H9 (cell line): Measurements from ENCODE around the gene CIDEC. TPM values are rescaled to one million over a fixed set of nuclear protein-coding genes. Genes with fewer than 3 reads are reported as not detected.

Experiments used
- DNase-seq: peaks from one replicate; pipeline ENCODE4 v3.0.0-alpha.2; 2017
- H2AFZ ChIP-seq: one replicate; pipeline ENCODE4 v1.6.1; 2013; ENCODE audit warnings: mild to moderate bottlenecking, low read length, control low read depth, moderate library complexity
- H2AK5ac ChIP-seq: 2 replicates; pipeline ENCODE4 v1.6.1; 2013; ENCODE audit warnings: low read length, control low read depth, mixed read lengths; ENCODE audit not compliant: insufficient read length
- H2BK120ac ChIP-seq: one replicate; pipeline ENCODE4 v1.6.1; 2013; ENCODE audit warnings: low read depth, mild to moderate bottlenecking, low read length, control low read depth, inconsistent platforms; ENCODE audit not compliant: poor library complexity, severe bottlenecking
- H2BK12ac ChIP-seq: 2 replicates; pipeline ENCODE4 v1.6.1; 2013; ENCODE audit warnings: low read length, control low read depth, mixed read lengths, low read depth; ENCODE audit not compliant: insufficient read length
- H2BK15ac ChIP-seq: 2 replicates; pipeline ENCODE4 v1.6.1; 2013; ENCODE audit warnings: low read depth, low read length, control low read depth
- H2BK20ac ChIP-seq: one replicate; pipeline ENCODE4 v1.6.1; 2013; ENCODE audit warnings: low read depth, mild to moderate bottlenecking, low read length, control low read depth, inconsistent platforms; ENCODE audit not compliant: poor library complexity, severe bottlenecking
- H2BK5ac ChIP-seq: 2 replicates; pipeline ENCODE4 v1.6.1; 2013; ENCODE audit warnings: low read length, control low read depth, mixed read lengths; ENCODE audit not compliant: insufficient read length
- H3K14ac ChIP-seq: 2 replicates; pipeline ENCODE4 v1.6.1; 2013; ENCODE audit warnings: low read length, control low read depth; ENCODE audit not compliant: insufficient read depth
- H3K18ac ChIP-seq: 2 replicates; pipeline ENCODE4 v1.6.1; 2013; ENCODE audit warnings: low read depth, mild to moderate bottlenecking, mixed read lengths, low read length, control low read depth; ENCODE audit not compliant: insufficient read length
- H3K23ac ChIP-seq: 2 replicates; pipeline ENCODE4 v1.6.1; 2013; ENCODE audit warnings: low read length, control low read depth, mixed read lengths, low read depth; ENCODE audit not compliant: insufficient read length
- H3K23me2 ChIP-seq: 2 replicates; pipeline ENCODE4 v1.6.1; 2013; ENCODE audit warnings: low read depth, mild to moderate bottlenecking, mixed read lengths, low read length, control low read depth; ENCODE audit not compliant: insufficient read length, poor library complexity, severe bottlenecking
- H3K27ac ChIP-seq: 2 replicates; pipeline ENCODE4 v1.5.1; 2013; ENCODE audit warnings: low read length, control low read depth, mixed read lengths, low read depth; ENCODE audit not compliant: insufficient read length
- H3K27me3 ChIP-seq: 2 replicates; pipeline ENCODE4 v1.6.1; 2013; ENCODE audit warnings: low read length, control low read depth, inconsistent platforms; ENCODE audit not compliant: insufficient read depth
- H3K4ac ChIP-seq: 2 replicates; pipeline ENCODE4 v1.6.1; 2013; ENCODE audit warnings: low read depth, mild to moderate bottlenecking, control low read depth, inconsistent platforms, low read length, moderate library complexity
- H3K4me1 ChIP-seq: 2 replicates; pipeline ENCODE4 v1.6.1; 2013; ENCODE audit warnings: low read length, control low read depth, inconsistent platforms; ENCODE audit not compliant: insufficient read depth
- H3K4me2 ChIP-seq: 2 replicates; pipeline ENCODE4 v1.6.1; 2013; ENCODE audit warnings: low read length, control low read depth, mixed read lengths; ENCODE audit not compliant: insufficient read length, insufficient read depth
- H3K56ac ChIP-seq: 2 replicates; pipeline ENCODE4 v1.6.1; 2013; ENCODE audit warnings: low read depth, mild to moderate bottlenecking, mixed read lengths, low read length, control low read depth; ENCODE audit not compliant: insufficient read length
- H3K79me1 ChIP-seq: 2 replicates; pipeline ENCODE4 v1.6.1; 2013; ENCODE audit warnings: low read depth, mild to moderate bottlenecking, moderate library complexity, low read length, control low read depth, inconsistent platforms; ENCODE audit not compliant: insufficient read depth, poor library complexity, severe bottlenecking
- H3K79me2 ChIP-seq: 2 replicates; pipeline ENCODE4 v1.6.1; 2013; ENCODE audit warnings: low read length, control low read depth, inconsistent platforms; ENCODE audit not compliant: insufficient read depth
- H3K9ac ChIP-seq: 2 replicates; pipeline ENCODE4 v1.6.1; 2013; ENCODE audit warnings: low read length, control low read depth, mixed read lengths; ENCODE audit not compliant: insufficient read length; ENCODE audit errors: extremely low read depth
- H3K9me3 ChIP-seq: one replicate; pipeline ENCODE4 v1.6.1; 2013; ENCODE audit warnings: low read depth, low read length, inconsistent platforms; ENCODE audit not compliant: control insufficient read depth
- H3T11ph ChIP-seq: one replicate; pipeline ENCODE4 v1.6.1; 2013; ENCODE audit warnings: mild to moderate bottlenecking, low read length, control low read depth, inconsistent platforms
- H4K20me1 ChIP-seq: one replicate; pipeline ENCODE4 v1.6.1; 2013; ENCODE audit not compliant: control insufficient read depth, insufficient read length, insufficient read depth
- H4K5ac ChIP-seq: 2 replicates; pipeline ENCODE4 v1.6.1; 2013; ENCODE audit warnings: low read depth, mild to moderate bottlenecking, mixed read lengths, low read length, control low read depth; ENCODE audit not compliant: insufficient read length
- H4K8ac ChIP-seq: replicated peaks from 2 replicates; pipeline ENCODE4 v1.6.1; 2013; ENCODE audit warnings: low read length, control low read depth, mixed read lengths, low read depth; ENCODE audit not compliant: insufficient read length
- H4K91ac ChIP-seq: 2 replicates; pipeline ENCODE4 v1.6.1; 2013; ENCODE audit warnings: low read depth, mild to moderate bottlenecking, moderate library complexity, mixed read lengths, low read length, control low read depth; ENCODE audit not compliant: insufficient read length
- H3K27ac Mint-ChIP-seq, 3 experiments: 2 replicates in 2 of 3; 3 replicates in 1 of 3; pipeline ENCODE4 v1.8.0; 2020 to 2021; ENCODE audit warnings: mixed read lengths in 3 of 3, mild to moderate bottlenecking in 1 of 3, moderate library complexity in 1 of 3
- H3K27me3 Mint-ChIP-seq: 2 replicates; pipeline ENCODE4 v1.8.0; 2021; ENCODE audit warnings: low read depth, mild to moderate bottlenecking, moderate library complexity, mixed read lengths
- H3K36me3 Mint-ChIP-seq, 3 experiments: 2 replicates in 2 of 3; 3 replicates in 1 of 3; pipeline ENCODE4 v1.8.0; 2020 to 2021; ENCODE audit warnings: low read depth in 3 of 3, mixed read lengths in 3 of 3; ENCODE audit not compliant: insufficient read depth in 1 of 3
- H3K4me1 Mint-ChIP-seq, 2 experiments: 2 replicates each; pipeline ENCODE4 v1.8.0; 2020; ENCODE audit warnings: mixed read lengths in 2 of 2
- H3K4me3 Mint-ChIP-seq, 2 experiments: 2 replicates in 1 of 2; 3 replicates in 1 of 2; pipeline ENCODE4 v1.8.0; 2020 to 2021; ENCODE audit warnings: mild to moderate bottlenecking in 2 of 2, mixed read lengths in 2 of 2, moderate library complexity in 1 of 2
- H3K9me3 Mint-ChIP-seq, 2 experiments: 2 replicates in 1 of 2; 3 replicates in 1 of 2; pipeline ENCODE4 v1.8.0; 2020; ENCODE audit warnings: mild to moderate bottlenecking in 2 of 2, mixed read lengths in 2 of 2, moderate library complexity in 1 of 2
- CTCF ChIP-seq: fragments of 200-600 bp; sonication (generic); conservative IDR thresholded peaks from 3 replicates; pipeline ENCODE4 v1.8.0; 2021; ENCODE audit warnings: antibody characterized with exemption, mild to moderate bottlenecking
- WGBS: extraction: QIAGEN DNeasy Blood & Tissue Kit; methylation state at CpG from one replicate; pipeline ENCODE4 v1.1.7; 2013; ENCODE audit warnings: missing lambda C conversion rate, low lambda C conversion rate, mixed read lengths; ENCODE audit not compliant: insufficient read length; ENCODE audit errors: extremely low coverage; 5-methylcytosine and 5-hydroxymethylcytosine counted together
- total RNA-seq: library from RNA; stranded (reverse); gene quantifications from 2 replicates; pipeline ENCODE4 v1.2.1, GENCODE V29; 2021

Gene CIDEC
- total RNA-seq, 1 experiment from 2014 or later: not detected

DNA sequence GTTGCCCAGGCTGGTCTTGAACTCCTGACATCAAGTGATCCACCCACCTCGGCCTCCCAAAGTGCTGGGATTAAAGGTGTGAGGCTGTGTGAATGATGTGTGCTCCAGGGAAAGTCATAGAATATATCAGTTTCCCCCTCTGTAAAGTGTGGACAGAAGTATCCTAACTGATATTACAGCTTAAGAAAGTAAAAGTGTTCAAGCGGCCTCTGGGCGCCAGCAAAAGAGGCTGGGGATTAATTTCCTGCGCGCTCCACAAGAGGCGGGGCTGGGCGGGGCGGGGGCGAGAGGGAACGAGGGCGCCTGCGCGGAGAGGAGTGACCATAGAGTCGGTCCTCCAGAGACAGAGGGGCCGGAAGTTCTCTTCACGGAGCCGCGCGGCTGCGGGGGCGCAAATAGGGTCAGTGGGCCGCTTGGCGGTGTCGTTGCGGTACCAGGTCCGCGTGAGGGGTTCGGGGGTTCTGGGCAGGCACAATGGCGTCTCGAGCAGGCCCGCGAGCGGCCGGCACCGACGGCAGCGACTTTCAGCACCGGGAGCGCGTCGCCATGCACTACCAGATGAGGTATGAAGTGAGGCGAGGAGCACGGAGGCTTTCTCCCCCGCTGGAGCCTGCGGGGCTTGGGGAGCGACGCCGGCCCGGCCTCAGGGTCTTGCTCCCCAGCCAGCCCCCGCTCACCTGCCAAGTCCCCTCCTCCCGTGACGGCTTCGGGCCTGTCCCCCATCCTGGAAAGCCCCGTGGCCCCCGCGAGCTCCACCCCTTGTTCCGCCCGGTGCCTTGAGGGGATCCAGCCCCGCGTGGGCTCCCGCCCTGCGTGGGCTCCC is 10.4 kb upstream of the CIDEC start, which contains the start of gene JAGN1:
Gene JAGN1, plus strand, starts transcription at position 362 of the 823 bp plus-strand sequence. Its CDS starts 113 bp downstream, at position 475.
- H3K27me3 ChIP-seq: no peaks in the 10 kb centered on the region; the same call in 1 of the 2 replicates
- no peak within 1 kb of the TSS for H2BK15ac ChIP-seq
- no peak within 1 kb of the TSS for H3K56ac ChIP-seq
- H3K14ac ChIP-seq: peak within 1 kb of the TSS; percentile 88
- WGBS: no CpG with 5 or more reads among the region's 62 CpGs
- no peak for TF ChIP-seq CTCF
- no peak within 1 kb of the TSS for H2BK5ac ChIP-seq
- no peak within 1 kb of the TSS for H2BK20ac ChIP-seq
- no peak within 1 kb of the TSS for H2BK120ac ChIP-seq
- H3K23ac ChIP-seq: no peak within 1 kb of the TSS
- peak within 1 kb of the TSS; percentile 59 for H3K18ac ChIP-seq
- peak; percentile 91 for DNase-seq
- peaks cover 6% of the 10 kb centered on the region for H3K79me1 ChIP-seq
- no peaks in the 10 kb centered on the region for H3K4me1 ChIP-seq
- no peak within 1 kb of the TSS for H3K4ac ChIP-seq
- H3K4me2 ChIP-seq: peak within 1 kb of the TSS; percentile 83
- H2BK12ac ChIP-seq: no peak within 1 kb of the TSS
- H3K23me2 ChIP-seq: no peaks in the 10 kb centered on the region
- Mint-ChIP-seq H3K27me3 (no peaks in the 10 kb centered on the region; the same call in 1 of the 2 replicates), H3K27ac (peak within 1 kb of the TSS; percentile 84 to 100 (median 98); a peak in 6 of 7 replicates), H3K36me3 (peaks cover 15 to 30% (median 29%) of the 10 kb centered on the region in 3 experiments), H3K4me1 (peaks cover 1 to 10% of the 10 kb centered on the region in 2 experiments; a peak in 2 of 4 replicates), H3K4me3 (peak within 1 kb of the TSS; percentile 97 to 98), H3K9me3 (no peaks in the 10 kb centered on the region)
- no peaks in the 10 kb centered on the region for H4K20me1 ChIP-seq
- peaks cover 6% of the 10 kb centered on the region; the same call in 1 of the 2 replicates for H3K79me2 ChIP-seq
- H3K9ac ChIP-seq: peak within 1 kb of the TSS; percentile 85
- H3K9me3 ChIP-seq: no peaks in the 10 kb centered on the region
- H3T11ph ChIP-seq: no peak within 1 kb of the TSS
- no peak within 1 kb of the TSS for H2AK5ac ChIP-seq
- no peak within 1 kb of the TSS for H4K5ac ChIP-seq
- no peak within 1 kb of the TSS for H3K27ac ChIP-seq
- H4K91ac ChIP-seq: no peak within 1 kb of the TSS
- no peak within 1 kb of the TSS for H4K8ac ChIP-seq
- H2AFZ ChIP-seq: peak within 1 kb of the TSS; percentile 83
